LNCAP (cell line): ENCODE data around the gene HIRIP3.

Experiments
- CTCF ChIP-seq: fragments of 450-650 bp; IDR thresholded peaks from 2 replicates; pipeline ENCODE4 v1.5.1; 2017; ENCODE audit warnings: mild to moderate bottlenecking

Gene HIRIP3

GRCh38 chr16:30004424-30004776, 9.0 kb upstream of the HIRIP3 start:
- TF ChIP-seq CTCF, result no peak

- TF ChIP-seq CTCF, result no peak
Observed at GRCh38 chr16:30003670-30004423, 8.4 kb upstream of the HIRIP3 start.

GRCh38 chr16:30002614-30003346, 7.4 kb upstream of the HIRIP3 start:
- no peak for TF ChIP-seq CTCF

GRCh38 chr16:30000735-30001631, 5.6 kb upstream of the HIRIP3 start:
- no peak for TF ChIP-seq CTCF

- no peak for TF ChIP-seq CTCF
Observed at GRCh38 chr16:29999605-30000004, 4.2 kb upstream of the HIRIP3 start.

GRCh38 chr16:29996766-29997250, 1.4 kb upstream of the HIRIP3 start:
- TF ChIP-seq CTCF, result no peak

GRCh38 chr16:29995911-29996765, 721 bp upstream of the HIRIP3 start, which contains the start of gene INO80E:
Gene INO80E (plus strand): TSS chr16:29996241. CDS start chr16:29996311, 70 bp downstream.
- TF ChIP-seq CTCF, result no peak
